ENCODE results near the gene TTC34.

Gene TTC34

GRCh38 chr1:2603521-2604155, 197.9 kb downstream of the TTC34 start:
- DNase-seq (ENCODE audit: low spot score): no peak

GRCh38 chr1:2602866-2603520, 198.5 kb downstream of the TTC34 start:
- DNase-seq (ENCODE audit: low spot score): no peak

GRCh38 chr1:2602311-2602835, 199.1 kb downstream of the TTC34 start:
- no peak for DNase-seq (ENCODE audit: low spot score)

GRCh38 chr1:2601721-2602303, 199.7 kb downstream of the TTC34 start:
- DNase-seq (ENCODE audit: low spot score): no peak

- DNase-seq (ENCODE audit: low spot score): no peak
These were observed 203.1 kb downstream of the TTC34 start for GRCh38 chr1:2598329-2598931.

- DNase-seq (ENCODE audit: low spot score): no peak
These were observed 203.8 kb downstream of the TTC34 start for GRCh38 chr1:2597441-2598328.

- no peak for DNase-seq (ENCODE audit: low spot score)
These were observed 204.8 kb downstream of the TTC34 start for GRCh38 chr1:2596530-2597333.

GRCh38 chr1:2595812-2596529, 205.5 kb downstream of the TTC34 start:
- no peak for DNase-seq (ENCODE audit: low spot score)

GRCh38 chr1:2595261-2595811, 206.2 kb downstream of the TTC34 start:
- no peak for DNase-seq (ENCODE audit: low spot score)

- no peak for DNase-seq (ENCODE audit: low spot score)
These were observed 206.8 kb downstream of the TTC34 start for GRCh38 chr1:2594641-2595131.

- DNase-seq (ENCODE audit: low spot score): no peak
These were observed 207.4 kb downstream of the TTC34 start for GRCh38 chr1:2594001-2594640.

GRCh38 chr1:2593251-2593878, 208.1 kb downstream of the TTC34 start:
- DNase-seq (ENCODE audit: low spot score): no peak

GRCh38 chr1:2592672-2593071, 208.8 kb downstream of the TTC34 start:
- DNase-seq (ENCODE audit: low spot score): no peak

- no peak for DNase-seq (ENCODE audit: low spot score)
These were observed 209.8 kb downstream of the TTC34 start for GRCh38 chr1:2591581-2592261.

- DNase-seq (ENCODE audit: low spot score): no peak
These were observed 210.3 kb downstream of the TTC34 start for GRCh38 chr1:2591233-2591580.

GRCh38 chr1:2590233-2591141, 211.0 kb downstream of the TTC34 start:
- DNase-seq (ENCODE audit: low spot score): no peak

Data from hematopoietic multipotent progenitor cell treated with erythropoietin and hydrocortisone succinate and interleukin-3 and kit ligand, for 17 days (in vitro differentiated cells).